ENCODE data around the gene SLC43A1.

Gene SLC43A1

DNA sequence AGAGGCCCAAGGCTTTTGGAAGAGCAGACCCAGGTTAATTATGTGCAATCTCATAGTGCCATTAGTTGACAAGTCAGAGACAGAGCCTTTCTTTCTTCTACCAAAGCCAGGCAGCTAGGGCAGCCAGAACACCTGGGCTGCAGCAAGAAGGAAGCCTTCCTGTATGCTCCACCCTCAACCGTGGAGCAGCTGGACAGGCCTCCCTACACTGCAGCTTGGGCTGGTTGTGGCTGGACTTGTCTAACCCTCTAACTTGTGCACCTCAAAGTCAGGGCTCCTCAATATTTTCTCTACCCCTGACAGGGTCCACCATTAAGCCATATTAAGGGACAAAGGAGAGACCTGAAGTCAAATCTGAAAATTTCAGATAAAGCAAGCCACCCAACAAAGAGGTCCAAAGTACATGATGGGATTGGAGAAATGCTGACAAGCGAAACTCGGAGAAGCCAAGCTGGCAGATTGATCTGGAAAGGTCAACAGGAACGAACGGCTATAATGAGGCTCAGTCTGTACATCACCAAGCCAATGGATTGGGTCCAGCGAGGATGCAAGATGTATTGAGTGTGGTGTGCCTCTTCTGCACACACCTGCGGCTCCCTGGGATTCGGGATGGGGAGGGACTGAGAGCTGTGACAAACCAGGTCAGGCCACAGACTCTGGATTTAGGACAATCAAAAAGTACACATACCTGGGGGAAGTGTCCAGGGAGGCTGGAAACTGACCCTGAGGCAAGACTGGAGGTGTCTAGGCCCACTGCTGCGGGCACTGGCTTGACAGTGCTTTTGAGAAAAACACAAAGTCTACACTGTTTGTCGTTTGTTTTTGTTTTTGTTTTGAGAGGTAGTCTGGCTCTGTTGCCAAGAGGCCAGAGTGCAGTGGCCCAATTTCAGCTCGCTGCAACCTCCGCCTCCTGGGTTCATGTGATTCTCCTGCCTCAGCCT is 76.9 kb downstream of the SLC43A1 start:
- in situ Hi-C loops (cut with HindIII; ENCODE audit: low sequenced_read_pairs), result no loop called here
- no peak for DNase-seq (ENCODE audit: low read depth, low spot score)
- H3K4me3 ChIP-seq (ENCODE audit: low read depth, low read length), result no peak overlapping the region
- TF ChIP-seq, protein P1, sequence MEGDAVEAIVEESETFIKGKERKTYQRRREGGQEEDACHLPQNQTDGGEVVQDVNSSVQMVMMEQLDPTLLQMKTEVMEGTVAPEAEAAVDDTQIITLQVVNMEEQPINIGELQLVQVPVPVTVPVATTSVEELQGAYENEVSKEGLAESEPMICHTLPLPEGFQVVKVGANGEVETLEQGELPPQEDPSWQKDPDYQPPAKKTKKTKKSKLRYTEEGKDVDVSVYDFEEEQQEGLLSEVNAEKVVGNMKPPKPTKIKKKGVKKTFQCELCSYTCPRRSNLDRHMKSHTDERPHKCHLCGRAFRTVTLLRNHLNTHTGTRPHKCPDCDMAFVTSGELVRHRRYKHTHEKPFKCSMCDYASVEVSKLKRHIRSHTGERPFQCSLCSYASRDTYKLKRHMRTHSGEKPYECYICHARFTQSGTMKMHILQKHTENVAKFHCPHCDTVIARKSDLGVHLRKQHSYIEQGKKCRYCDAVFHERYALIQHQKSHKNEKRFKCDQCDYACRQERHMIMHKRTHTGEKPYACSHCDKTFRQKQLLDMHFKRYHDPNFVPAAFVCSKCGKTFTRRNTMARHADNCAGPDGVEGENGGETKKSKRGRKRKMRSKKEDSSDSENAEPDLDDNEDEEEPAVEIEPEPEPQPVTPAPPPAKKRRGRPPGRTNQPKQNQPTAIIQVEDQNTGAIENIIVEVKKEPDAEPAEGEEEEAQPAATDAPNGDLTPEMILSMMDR (IDR thresholded peaks at IDR 0.05; ENCODE audit: low read depth, low read length), result no peak

DNA sequence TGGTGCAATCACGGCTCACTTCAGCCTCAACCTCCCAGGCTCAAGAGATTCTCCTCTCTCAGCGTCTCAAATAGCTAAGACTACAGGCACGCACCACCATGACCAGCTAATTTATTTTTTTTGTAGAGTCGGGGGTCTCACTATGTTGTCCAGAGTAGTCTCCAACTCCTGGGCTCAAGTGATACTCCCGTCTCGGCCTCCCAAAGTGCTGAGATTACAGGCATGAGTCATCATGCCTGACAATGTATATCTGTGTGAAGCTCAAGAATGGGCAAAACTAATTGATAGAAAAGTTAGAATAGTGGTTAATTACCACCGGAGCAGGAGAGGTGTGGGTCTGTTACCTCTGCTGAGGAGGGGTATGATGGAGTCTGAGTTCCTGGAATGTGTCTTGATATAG is 79.5 kb downstream of the SLC43A1 start:
- no peak for DNase-seq (ENCODE audit: low read depth, low spot score)
- no peak overlapping the region for H3K4me3 ChIP-seq (ENCODE audit: low read depth, low read length)
- TF ChIP-seq, protein P1 (IDR thresholded peaks at IDR 0.05; ENCODE audit: low read depth, low read length), result no peak
- in situ Hi-C loops (cut with HindIII; ENCODE audit: low sequenced_read_pairs), result no loop called here

- TF ChIP-seq, protein P1 (IDR thresholded peaks at IDR 0.05; ENCODE audit: low read depth, low read length), result no peak
- no peak overlapping the region for H3K4me3 ChIP-seq (ENCODE audit: low read depth, low read length)
- in situ Hi-C loops (cut with HindIII; ENCODE audit: low sequenced_read_pairs), result no loop called here
- peak; percentile 80 for DNase-seq (ENCODE audit: low read depth, low spot score)
These were observed 80.6 kb downstream of the SLC43A1 start for GRCh38 chr11:57434640-57435546.
